Measurements from ENCODE around the gene SPEG. TPM values are rescaled to one million over a fixed set of nuclear protein-coding genes. Genes with fewer than 3 reads are reported as not detected.

The SPEG gene
- total RNA-seq (2022) (23.3 and 25.7 TPM in 2 replicates), Bru-seq, nascent RNA (percentile 39 among the genes with signal in this experiment), BruChase-seq, experiment 1, labeled RNA remaining after a 6-hour chase (percentile 44 among the genes with signal in this experiment), BruChase-seq, experiment 2, labeled RNA remaining after a 2-hour chase (percentile 46 among the genes with signal in this experiment)
- long read RNA-seq, partial matches to known transcripts, result 17 of 26 reads
- long read RNA-seq, other reads (novel, unspliced or antisense), result 8 of 26 reads

DNA sequence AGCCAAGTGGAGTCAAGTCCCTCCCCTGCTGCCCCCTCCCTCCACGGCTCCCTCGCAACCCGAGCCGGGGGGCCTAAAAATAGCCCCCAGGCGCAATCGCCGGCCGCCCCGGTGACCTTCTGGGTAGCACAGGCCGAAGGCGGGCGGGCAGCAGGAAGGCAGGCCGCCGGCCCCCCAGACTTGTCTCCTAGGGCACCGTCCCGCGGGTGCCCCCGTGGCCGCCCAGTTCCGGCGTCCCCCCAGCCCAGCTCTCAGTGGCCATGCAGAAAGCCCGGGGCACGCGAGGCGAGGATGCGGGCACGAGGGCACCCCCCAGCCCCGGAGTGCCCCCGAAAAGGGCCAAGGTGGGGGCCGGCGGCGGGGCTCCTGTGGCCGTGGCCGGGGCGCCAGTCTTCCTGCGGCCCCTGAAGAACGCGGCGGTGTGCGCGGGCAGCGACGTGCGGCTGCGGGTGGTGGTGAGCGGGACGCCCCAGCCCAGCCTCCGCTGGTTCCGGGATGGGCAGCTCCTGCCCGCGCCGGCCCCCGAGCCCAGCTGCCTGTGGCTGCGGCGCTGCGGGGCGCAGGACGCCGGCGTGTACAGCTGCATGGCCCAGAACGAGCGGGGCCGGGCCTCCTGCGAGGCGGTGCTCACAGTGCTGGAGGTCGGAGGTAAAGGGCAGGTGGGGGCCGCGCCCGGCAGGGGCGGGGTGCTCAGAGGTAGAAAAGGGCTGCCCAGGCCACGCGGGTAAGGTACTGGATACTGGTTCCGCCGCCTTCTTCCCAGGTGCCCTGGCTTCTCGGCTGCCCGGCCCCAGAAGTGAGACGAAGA, at the start of gene SPEG:
TSS of gene SPEG (plus strand) at position 126 of the 808 bp plus-strand sequence. CDS start at position 261, 135 bp downstream.
- Mint-ChIP-seq H3K9me3 (ENCODE audit: unreplicated experiment) (no peaks in the 10 kb centered on the region), H3K4me3 (ENCODE audit: unreplicated experiment) (no peak within 1 kb of the TSS), H3K4me1 (ENCODE audit: insufficient read depth, unreplicated experiment) (no peaks in the 10 kb centered on the region), H3K36me3 (ENCODE audit: insufficient read depth, unreplicated experiment) (no peaks in the 10 kb centered on the region), H3K27me3 (ENCODE audit: insufficient read depth, unreplicated experiment) (no peaks in the 10 kb centered on the region), H3K27ac (ENCODE audit: low read depth, unreplicated experiment) (no peak within 1 kb of the TSS)
- POLR2A ChIA-PET, result no interaction called here
- DNase-seq (ENCODE audit: unreplicated experiment), result no peak
- intact Hi-C loops (cut with micrococcal nuclease), result no loop called here
- TF ChIP-seq, protein P1, sequence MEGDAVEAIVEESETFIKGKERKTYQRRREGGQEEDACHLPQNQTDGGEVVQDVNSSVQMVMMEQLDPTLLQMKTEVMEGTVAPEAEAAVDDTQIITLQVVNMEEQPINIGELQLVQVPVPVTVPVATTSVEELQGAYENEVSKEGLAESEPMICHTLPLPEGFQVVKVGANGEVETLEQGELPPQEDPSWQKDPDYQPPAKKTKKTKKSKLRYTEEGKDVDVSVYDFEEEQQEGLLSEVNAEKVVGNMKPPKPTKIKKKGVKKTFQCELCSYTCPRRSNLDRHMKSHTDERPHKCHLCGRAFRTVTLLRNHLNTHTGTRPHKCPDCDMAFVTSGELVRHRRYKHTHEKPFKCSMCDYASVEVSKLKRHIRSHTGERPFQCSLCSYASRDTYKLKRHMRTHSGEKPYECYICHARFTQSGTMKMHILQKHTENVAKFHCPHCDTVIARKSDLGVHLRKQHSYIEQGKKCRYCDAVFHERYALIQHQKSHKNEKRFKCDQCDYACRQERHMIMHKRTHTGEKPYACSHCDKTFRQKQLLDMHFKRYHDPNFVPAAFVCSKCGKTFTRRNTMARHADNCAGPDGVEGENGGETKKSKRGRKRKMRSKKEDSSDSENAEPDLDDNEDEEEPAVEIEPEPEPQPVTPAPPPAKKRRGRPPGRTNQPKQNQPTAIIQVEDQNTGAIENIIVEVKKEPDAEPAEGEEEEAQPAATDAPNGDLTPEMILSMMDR (IDR thresholded peaks at IDR 0.05; ENCODE audit: unreplicated experiment), result no peak
- CTCF ChIA-PET, result interaction anchor here (0.6 to 0.9 kb wide), 4 partner anchors 16 to 865 kb away, joined by 3 read pairs; no protein-coding TSS in a partner anchor
- BruUV-seq (replicated peaks), result no TSS peak

GRCh38 chr2:219384859-219385258, 49.8 kb upstream of the SPEG start:
- Mint-ChIP-seq H3K4me1 (ENCODE audit: insufficient read depth, unreplicated experiment) (no peaks in the 10 kb centered on the region), H3K4me3 (ENCODE audit: unreplicated experiment) (no peak overlapping the region), H3K36me3 (ENCODE audit: insufficient read depth, unreplicated experiment) (peaks cover 66% of the 10 kb centered on the region), H3K27ac (ENCODE audit: low read depth, unreplicated experiment) (peak overlapping the region; percentile 84), H3K27me3 (ENCODE audit: insufficient read depth, unreplicated experiment) (no peaks in the 10 kb centered on the region), H3K9me3 (ENCODE audit: unreplicated experiment) (no peaks in the 10 kb centered on the region)
- CTCF ChIA-PET, result interaction anchor here (0.5 to 1.3 kb wide), 2 partner anchors 221 to 674 kb away, joined by 3 to 4 read pairs; partner anchors contain the start of gene TTLL4
- intact Hi-C loops (cut with micrococcal nuclease), result no loop called here
- BruUV-seq (replicated peaks), result no TSS peak
- POLR2A ChIA-PET, result no interaction called here
- TF ChIP-seq, protein P1 (IDR thresholded peaks at IDR 0.05; ENCODE audit: unreplicated experiment), result no peak
- no peak for DNase-seq (ENCODE audit: unreplicated experiment)

- Mint-ChIP-seq H3K9me3 (ENCODE audit: unreplicated experiment) (no peaks in the 10 kb centered on the region), H3K36me3 (ENCODE audit: insufficient read depth, unreplicated experiment) (peaks cover 54% of the 10 kb centered on the region), H3K27ac (ENCODE audit: low read depth, unreplicated experiment) (no peak overlapping the region), H3K4me1 (ENCODE audit: insufficient read depth, unreplicated experiment) (no peaks in the 10 kb centered on the region), H3K4me3 (ENCODE audit: unreplicated experiment) (no peak overlapping the region), H3K27me3 (ENCODE audit: insufficient read depth, unreplicated experiment) (no peaks in the 10 kb centered on the region)
- intact Hi-C loops (cut with micrococcal nuclease), result no loop called here
- TF ChIP-seq, protein P1 (IDR thresholded peaks at IDR 0.05; ENCODE audit: unreplicated experiment), result no peak
- DNase-seq (ENCODE audit: unreplicated experiment), result no peak
- POLR2A ChIA-PET, result interaction anchor here (0.8 to 3.1 kb wide), 4 partner anchors 7 to 157 kb away, joined by 4 to 13 read pairs (median 8); partner anchors contain the start of genes ANKZF1, ATG9A and DNAJB2
- BruUV-seq (replicated peaks), result TSS peak; percentile 23
- CTCF ChIA-PET, result interaction anchor here (3.1 kb wide), 1 partner anchor 17 kb away, joined by 19 read pairs; no protein-coding TSS in a partner anchor
These were observed 48.6 kb upstream of the SPEG start for GRCh38 chr2:219385958-219386520.

Data from MCF 10A (cell line).